ENCODE data around the gene NLRP6.

Gene NLRP6

DNA sequence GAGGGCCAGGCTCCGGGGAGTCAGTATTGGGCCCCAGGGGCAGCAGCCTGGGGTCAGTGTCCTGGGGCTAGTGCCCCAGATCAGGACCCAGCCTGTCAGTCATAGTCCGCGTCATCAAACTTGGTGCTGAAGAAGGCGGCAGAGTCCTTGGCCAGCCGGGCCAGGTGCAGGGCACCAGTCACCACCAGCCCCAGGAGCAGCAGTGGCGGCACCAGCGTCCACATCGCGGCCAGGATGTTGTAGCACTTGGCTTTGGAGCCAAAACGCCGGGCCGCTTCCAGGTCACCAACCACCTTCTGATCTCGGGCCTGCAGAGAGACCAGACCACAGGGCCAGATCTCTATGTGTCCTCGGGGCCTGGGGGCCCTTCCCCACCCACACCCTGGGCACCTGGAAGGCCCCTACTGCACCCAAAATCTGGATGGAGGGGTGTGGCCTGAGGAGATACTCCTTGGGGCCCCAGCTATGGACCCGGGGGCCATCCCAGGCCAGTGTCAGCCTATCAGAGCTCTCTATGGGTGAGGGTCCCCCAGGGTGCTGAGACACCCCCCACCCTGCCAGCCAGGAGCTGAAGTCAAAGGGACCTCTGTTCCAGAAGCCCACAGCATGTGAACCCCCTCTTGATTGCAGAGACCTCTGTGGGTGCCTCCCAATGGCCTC is 20.3 kb downstream of the NLRP6 start:
- TF ChIP-seq TEAD4 (IDR thresholded peaks at IDR 0.05) (no peak), FOXM1 (IDR thresholded peaks at IDR 0.05; ENCODE audit: borderline replicate concordance, low read depth) (no peak), RAD21 (IDR thresholded peaks at IDR 0.05; ENCODE audit: low read depth) (no peak), CREB1 (IDR thresholded peaks at IDR 0.05; ENCODE audit: low read depth) (no peak), NFIC (IDR thresholded peaks at IDR 0.05) (no peak), TCF12 (IDR thresholded peaks at IDR 0.05; ENCODE audit: low read depth) (no peak), YY1 (IDR thresholded peaks at IDR 0.05; ENCODE audit: low read depth) (no peak), TAF1 (IDR thresholded peaks at IDR 0.05; ENCODE audit: low read depth) (no peak), CEBPB (IDR thresholded peaks at IDR 0.05) (no peak)
- TF ChIP-seq, protein P1, sequence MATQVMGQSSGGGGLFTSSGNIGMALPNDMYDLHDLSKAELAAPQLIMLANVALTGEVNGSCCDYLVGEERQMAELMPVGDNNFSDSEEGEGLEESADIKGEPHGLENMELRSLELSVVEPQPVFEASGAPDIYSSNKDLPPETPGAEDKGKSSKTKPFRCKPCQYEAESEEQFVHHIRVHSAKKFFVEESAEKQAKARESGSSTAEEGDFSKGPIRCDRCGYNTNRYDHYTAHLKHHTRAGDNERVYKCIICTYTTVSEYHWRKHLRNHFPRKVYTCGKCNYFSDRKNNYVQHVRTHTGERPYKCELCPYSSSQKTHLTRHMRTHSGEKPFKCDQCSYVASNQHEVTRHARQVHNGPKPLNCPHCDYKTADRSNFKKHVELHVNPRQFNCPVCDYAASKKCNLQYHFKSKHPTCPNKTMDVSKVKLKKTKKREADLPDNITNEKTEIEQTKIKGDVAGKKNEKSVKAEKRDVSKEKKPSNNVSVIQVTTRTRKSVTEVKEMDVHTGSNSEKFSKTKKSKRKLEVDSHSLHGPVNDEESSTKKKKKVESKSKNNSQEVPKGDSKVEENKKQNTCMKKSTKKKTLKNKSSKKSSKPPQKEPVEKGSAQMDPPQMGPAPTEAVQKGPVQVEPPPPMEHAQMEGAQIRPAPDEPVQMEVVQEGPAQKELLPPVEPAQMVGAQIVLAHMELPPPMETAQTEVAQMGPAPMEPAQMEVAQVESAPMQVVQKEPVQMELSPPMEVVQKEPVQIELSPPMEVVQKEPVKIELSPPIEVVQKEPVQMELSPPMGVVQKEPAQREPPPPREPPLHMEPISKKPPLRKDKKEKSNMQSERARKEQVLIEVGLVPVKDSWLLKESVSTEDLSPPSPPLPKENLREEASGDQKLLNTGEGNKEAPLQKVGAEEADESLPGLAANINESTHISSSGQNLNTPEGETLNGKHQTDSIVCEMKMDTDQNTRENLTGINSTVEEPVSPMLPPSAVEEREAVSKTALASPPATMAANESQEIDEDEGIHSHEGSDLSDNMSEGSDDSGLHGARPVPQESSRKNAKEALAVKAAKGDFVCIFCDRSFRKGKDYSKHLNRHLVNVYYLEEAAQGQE (IDR thresholded peaks at IDR 0.05; ENCODE audit: low read depth), result no peak
- TF ChIP-seq, protein P2, sequence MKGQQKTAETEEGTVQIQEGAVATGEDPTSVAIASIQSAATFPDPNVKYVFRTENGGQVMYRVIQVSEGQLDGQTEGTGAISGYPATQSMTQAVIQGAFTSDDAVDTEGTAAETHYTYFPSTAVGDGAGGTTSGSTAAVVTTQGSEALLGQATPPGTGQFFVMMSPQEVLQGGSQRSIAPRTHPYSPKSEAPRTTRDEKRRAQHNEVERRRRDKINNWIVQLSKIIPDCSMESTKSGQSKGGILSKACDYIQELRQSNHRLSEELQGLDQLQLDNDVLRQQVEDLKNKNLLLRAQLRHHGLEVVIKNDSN (IDR thresholded peaks at IDR 0.05), result no peak

DNA sequence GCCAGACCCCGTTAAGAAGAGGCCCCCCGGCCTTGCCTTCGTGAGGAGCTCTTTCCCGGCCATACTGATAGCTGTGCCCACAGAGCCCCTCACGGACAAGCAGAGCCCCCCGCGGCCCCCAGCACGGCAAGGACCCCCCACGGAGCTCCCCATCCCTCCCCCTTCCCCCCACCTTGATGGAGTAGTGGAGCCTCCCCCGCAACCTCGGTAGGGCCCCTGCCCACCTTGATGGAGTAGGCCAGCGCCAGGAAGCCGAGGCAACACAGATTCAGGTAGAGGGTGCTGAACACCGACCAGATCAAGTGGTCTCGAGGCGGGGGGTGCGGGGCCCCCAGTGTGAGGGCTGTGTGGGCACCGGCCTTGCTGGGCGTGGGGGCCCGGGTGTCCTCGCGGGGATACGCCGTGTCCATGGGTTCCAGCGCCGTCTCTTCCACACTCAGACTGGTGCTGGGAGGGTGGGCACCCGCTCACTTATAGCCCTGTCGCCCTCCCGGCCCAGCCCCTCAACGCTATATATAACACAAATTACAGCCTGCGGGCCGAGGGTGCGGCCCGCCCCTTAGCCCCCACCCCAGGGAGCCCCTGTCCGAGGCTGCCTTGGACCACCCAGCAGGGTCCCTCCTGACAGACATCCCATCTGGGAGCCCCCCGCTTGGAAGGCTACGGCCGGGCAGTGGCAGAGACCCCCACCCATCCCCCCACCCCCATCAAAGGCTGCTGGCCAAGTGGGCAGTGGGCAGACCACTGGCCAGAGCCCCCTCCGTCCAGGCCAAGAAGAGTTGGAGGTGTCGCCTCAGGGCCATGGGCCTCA is 21.1 kb downstream of the NLRP6 start, which contains the start of gene IFITM5:
Gene IFITM5, minus strand, starts transcription at position 446 of the 811 bp plus-strand sequence. Its CDS starts 36 bp downstream, at position 410.
- no peak for TF ChIP-seq RAD21 (IDR thresholded peaks at IDR 0.05; ENCODE audit: low read depth)
- no peak for TF ChIP-seq CREB1 (IDR thresholded peaks at IDR 0.05; ENCODE audit: low read depth)
- TF ChIP-seq FOXM1 (IDR thresholded peaks at IDR 0.05; ENCODE audit: borderline replicate concordance, low read depth), result no peak
- TF ChIP-seq EP300 (IDR thresholded peaks at IDR 0.05; ENCODE audit: borderline replicate concordance), result no peak
- no peak for TF ChIP-seq TCF12 (IDR thresholded peaks at IDR 0.05; ENCODE audit: low read depth)
- no peak for TF ChIP-seq TAF1 (IDR thresholded peaks at IDR 0.05; ENCODE audit: low read depth)
- TF ChIP-seq, protein P3, sequence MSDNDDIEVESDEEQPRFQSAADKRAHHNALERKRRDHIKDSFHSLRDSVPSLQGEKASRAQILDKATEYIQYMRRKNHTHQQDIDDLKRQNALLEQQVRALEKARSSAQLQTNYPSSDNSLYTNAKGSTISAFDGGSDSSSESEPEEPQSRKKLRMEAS (IDR thresholded peaks at IDR 0.05), result no peak

DNA sequence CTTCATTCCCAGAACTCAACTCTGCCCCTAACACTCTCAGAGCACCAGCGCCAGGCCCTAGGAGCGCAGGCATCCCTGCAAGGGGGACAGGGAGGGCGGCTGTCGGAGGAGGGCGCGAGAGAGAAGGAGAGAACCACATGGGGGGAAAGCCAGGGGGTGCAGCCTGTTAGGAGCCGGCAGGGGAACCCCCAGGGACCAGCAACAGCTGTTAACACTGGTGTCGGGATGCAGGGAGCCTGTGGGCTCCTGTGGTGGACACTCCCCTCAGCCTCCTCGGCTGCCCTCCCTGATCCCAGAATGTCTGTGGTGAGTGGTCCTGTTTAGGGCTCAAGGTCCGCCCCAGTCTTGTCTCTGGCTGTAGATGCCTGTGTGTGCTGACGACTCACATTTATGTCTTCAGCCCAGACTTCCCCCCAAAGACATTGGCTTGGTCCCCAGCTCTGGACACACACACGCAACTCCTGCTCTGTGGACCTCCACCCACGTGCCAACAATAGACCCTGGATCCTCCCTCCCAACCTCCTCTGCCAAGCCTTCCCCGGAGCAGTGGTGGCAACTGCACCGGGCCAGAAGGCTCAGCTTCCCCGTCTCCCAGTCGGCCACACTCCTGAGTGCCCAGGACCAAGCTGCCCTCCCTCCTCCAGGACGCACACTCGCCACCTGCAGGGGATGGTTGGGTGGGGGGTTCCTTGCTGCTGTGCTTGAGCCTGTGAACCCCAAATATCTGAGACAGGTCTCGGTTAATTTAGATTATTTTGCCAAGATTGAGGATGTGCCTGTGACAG is 21.9 kb downstream of the NLRP6 start:
- TF ChIP-seq NFIC (IDR thresholded peaks at IDR 0.05) (no peak), RAD21 (IDR thresholded peaks at IDR 0.05; ENCODE audit: low read depth) (no peak), CREB1 (IDR thresholded peaks at IDR 0.05; ENCODE audit: low read depth) (no peak)

DNA sequence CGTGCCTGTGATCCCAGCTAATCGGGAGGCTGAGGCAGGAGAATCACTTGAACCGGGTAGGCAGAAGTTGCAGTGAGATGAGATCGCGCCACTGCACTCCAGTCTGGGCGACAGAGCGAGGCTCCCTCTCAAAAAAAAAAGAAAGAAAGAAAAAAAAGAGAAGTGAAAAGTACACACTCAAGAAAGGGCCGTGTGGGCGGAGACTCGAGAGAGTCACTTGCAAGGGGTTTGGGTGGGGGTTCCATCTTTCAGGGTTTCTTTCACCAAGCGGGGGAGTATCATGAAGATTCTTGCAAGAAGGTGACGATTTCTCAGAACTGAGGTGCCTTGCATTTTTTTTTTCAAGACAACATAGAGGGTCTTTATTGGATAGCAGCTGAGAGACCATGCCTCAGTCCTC is 25.2 kb downstream of the NLRP6 start:
- TF ChIP-seq EP300 (IDR thresholded peaks at IDR 0.05; ENCODE audit: borderline replicate concordance) (no peak), ZBTB7A (IDR thresholded peaks at IDR 0.05; ENCODE audit: low read depth) (no peak), TAF1 (IDR thresholded peaks at IDR 0.05; ENCODE audit: low read depth) (no peak), CEBPB (IDR thresholded peaks at IDR 0.05) (no peak), RAD21 (IDR thresholded peaks at IDR 0.05; ENCODE audit: low read depth) (no peak), YY1 (IDR thresholded peaks at IDR 0.05; ENCODE audit: low read depth) (no peak)
- TF ChIP-seq, protein P2 (IDR thresholded peaks at IDR 0.05), result no peak
- TF ChIP-seq, protein P3 (IDR thresholded peaks at IDR 0.05), result no peak

DNA sequence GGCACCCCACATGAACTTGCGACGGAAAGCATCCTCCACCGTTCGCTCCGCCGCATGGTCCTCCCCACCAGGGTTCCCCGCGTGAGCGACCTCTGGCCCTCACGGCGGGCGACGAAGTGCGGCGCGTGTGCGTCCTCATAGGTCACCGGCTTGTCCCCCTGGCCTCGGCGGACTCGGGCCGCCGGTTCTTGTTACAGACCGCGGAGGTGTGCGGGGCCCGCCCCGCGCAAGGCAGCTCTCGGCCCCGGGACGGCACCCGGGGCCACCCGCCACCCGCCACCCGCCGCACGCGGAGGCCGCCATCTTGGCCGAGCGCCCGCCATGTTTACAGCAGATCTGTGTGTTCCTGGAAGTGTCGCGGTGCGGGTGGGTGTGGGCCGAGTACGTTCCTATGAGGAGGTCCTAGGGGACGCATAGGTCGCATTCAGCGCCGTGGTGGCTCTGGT is 25.9 kb downstream of the NLRP6 start:
- TF ChIP-seq, protein P3 (IDR thresholded peaks at IDR 0.05), result no peak
- TF ChIP-seq TAF1 (IDR thresholded peaks at IDR 0.05; ENCODE audit: low read depth) (no peak), YY1 (IDR thresholded peaks at IDR 0.05; ENCODE audit: low read depth) (no peak), CEBPB (IDR thresholded peaks at IDR 0.05) (no peak), RAD21 (IDR thresholded peaks at IDR 0.05; ENCODE audit: low read depth) (no peak), EP300 (IDR thresholded peaks at IDR 0.05; ENCODE audit: borderline replicate concordance) (no peak), FOXM1 (IDR thresholded peaks at IDR 0.05; ENCODE audit: borderline replicate concordance, low read depth) (no peak), NFIC (IDR thresholded peaks at IDR 0.05) (no peak), CREB1 (IDR thresholded peaks at IDR 0.05; ENCODE audit: low read depth) (no peak), TCF12 (IDR thresholded peaks at IDR 0.05; ENCODE audit: low read depth) (no peak), ZBTB7A (IDR thresholded peaks at IDR 0.05; ENCODE audit: low read depth) (no peak), TEAD4 (IDR thresholded peaks at IDR 0.05) (no peak), EGR1 (IDR thresholded peaks at IDR 0.05) (no peak)
- TF ChIP-seq, protein P1 (IDR thresholded peaks at IDR 0.05; ENCODE audit: low read depth), result no peak
- TF ChIP-seq, protein P2 (IDR thresholded peaks at IDR 0.05), result no peak

Measured in Ishikawa (cell line).